K562 (cell line): Measurements from ENCODE around the gene HAGHL. TPM values are rescaled to one million over a fixed set of nuclear protein-coding genes. Genes with fewer than 3 reads are reported as not detected.

Source experiments
- HOXB6 ChIP-seq: fragments of 250-450 bp; sonication (Bioruptor Pico); IDR thresholded peaks from 2 replicates; pipeline ENCODE4 v1.5.1; 2022; ENCODE audit warnings: mild to moderate bottlenecking, borderline replicate concordance
- KDM1A ChIP-seq, 2 experiments: fragments of 450-650 bp; IDR thresholded peaks; 2 replicates each; pipeline ENCODE4 v1.6.1; 2016; ENCODE audit warnings: mild to moderate bottlenecking in 2 of 2
- NCOA6 ChIP-seq: fragments of 450-650 bp; IDR thresholded peaks from 2 replicates; pipeline ENCODE4 v1.6.1; 2017; ENCODE audit warnings: mild to moderate bottlenecking
- NR4A1 ChIP-seq, 2 experiments: fragments of 250-450 bp in 1 of 2; fragments of 450-650 bp in 1 of 2; sonication (Bioruptor Pico) in 1 of 2; IDR thresholded peaks; 2 replicates each; pipeline versions ENCODE4 v1.4.0 to v1.6.1; 2016 to 2020; ENCODE audit warnings: mild to moderate bottlenecking in 2 of 2, missing compliant biosample characterization in 1 of 2, missing genetic modification characterization in 1 of 2, moderate library complexity in 1 of 2
- POU5F1 ChIP-seq: fragments of 150-350 bp; IDR thresholded peaks from 2 replicates; pipeline ENCODE4 v1.6.1; 2014; ENCODE audit warnings: borderline replicate concordance, low read length, low read depth, mild to moderate bottlenecking; ENCODE audit not compliant: partially characterized antibody
- RAD51 ChIP-seq: fragments of 450-650 bp; IDR thresholded peaks from 2 replicates; pipeline ENCODE4 v1.7.1; 2016; ENCODE audit warnings: low read depth, mild to moderate bottlenecking, borderline replicate concordance
- RUNX1 ChIP-seq: sonication (generic); IDR thresholded peaks from 2 replicates; pipeline ENCODE4 v1.6.1; 2016; ENCODE audit warnings: antibody characterized with exemption, low read depth
- SETDB1 ChIP-seq: IDR thresholded peaks from one replicate; pipeline ENCODE4 v1.6.1; 2012; ENCODE audit warnings: low read length, control low read depth, inconsistent platforms
- ZNF263 ChIP-seq: sonication (generic); formaldehyde crosslinking; IDR thresholded peaks from 2 replicates; pipeline ENCODE4 v1.8.0; 2022; ENCODE audit warnings: mild to moderate bottlenecking, missing genetic modification reagents, borderline replicate concordance
- polyA plus RNA-seq, 8 experiments: library from polyadenylated mRNA; depleted of rRNA in 4 of 8; stranded (reverse) in 5 of 8; unstranded in 3 of 8; fragments of >200 nt; fragmentation: Nextera tagmentation in 2 of 8; fragmentation: Illumina TruSeq in 1 of 8; extraction: Ambion mirVana in 2 of 8; extraction: Trizol in 1 of 8; gene quantifications; 2 replicates each; pipeline versions ENCODE4 v1.2.1 to v1.2.3, GENCODE V29; 2011 to 2014; ENCODE audit warnings: inconsistent platforms in 1 of 8, missing spikeins in 1 of 8
- total RNA-seq, 7 experiments: library from RNA; depleted of rRNA in 6 of 7; stranded (reverse); fragments of >200 nt in 6 of 7; fragmentation: Illumina TruSeq in 2 of 7; extraction: Trizol in 2 of 7; gene quantifications; 2 replicates each; pipeline versions ENCODE4 v1.2.1 to v1.2.3, GENCODE V29; 2011 to 2021; ENCODE audit warnings: low replicate concordance in 1 of 7
- TF ChIP-seq, protein P1 (sequence below): fragments of 450-650 bp; IDR thresholded peaks from 2 replicates; pipeline ENCODE4 v1.6.1; 2016; ENCODE audit warnings: borderline replicate concordance
- TF ChIP-seq, protein P2 (sequence below): sonication (generic); formaldehyde crosslinking; IDR thresholded peaks from 2 replicates; pipeline ENCODE4 v1.8.1; 2023; ENCODE audit warnings: missing genetic modification reagents, mild to moderate bottlenecking, borderline replicate concordance
- TF ChIP-seq, protein P3 (sequence below): fragments of 250-450 bp; sonication (Bioruptor Pico); IDR thresholded peaks from 2 replicates; pipeline ENCODE4 v1.5.0; 2021; ENCODE audit warnings: mild to moderate bottlenecking, moderate library complexity
- TF ChIP-seq, protein P4 (sequence below): sonication (generic); formaldehyde crosslinking; IDR thresholded peaks from 2 replicates; pipeline ENCODE4 v1.8.1; 2023; ENCODE audit warnings: mild to moderate bottlenecking, missing genetic modification reagents

The HAGHL gene
- total and polyA plus RNA-seq, 9 of the 15 experiments (the other 6 are each of a cell fraction or from before 2014, with no cell fraction given), result 0.31 to 83.4 (median 20.7) TPM

- TF ChIP-seq, protein P1, sequence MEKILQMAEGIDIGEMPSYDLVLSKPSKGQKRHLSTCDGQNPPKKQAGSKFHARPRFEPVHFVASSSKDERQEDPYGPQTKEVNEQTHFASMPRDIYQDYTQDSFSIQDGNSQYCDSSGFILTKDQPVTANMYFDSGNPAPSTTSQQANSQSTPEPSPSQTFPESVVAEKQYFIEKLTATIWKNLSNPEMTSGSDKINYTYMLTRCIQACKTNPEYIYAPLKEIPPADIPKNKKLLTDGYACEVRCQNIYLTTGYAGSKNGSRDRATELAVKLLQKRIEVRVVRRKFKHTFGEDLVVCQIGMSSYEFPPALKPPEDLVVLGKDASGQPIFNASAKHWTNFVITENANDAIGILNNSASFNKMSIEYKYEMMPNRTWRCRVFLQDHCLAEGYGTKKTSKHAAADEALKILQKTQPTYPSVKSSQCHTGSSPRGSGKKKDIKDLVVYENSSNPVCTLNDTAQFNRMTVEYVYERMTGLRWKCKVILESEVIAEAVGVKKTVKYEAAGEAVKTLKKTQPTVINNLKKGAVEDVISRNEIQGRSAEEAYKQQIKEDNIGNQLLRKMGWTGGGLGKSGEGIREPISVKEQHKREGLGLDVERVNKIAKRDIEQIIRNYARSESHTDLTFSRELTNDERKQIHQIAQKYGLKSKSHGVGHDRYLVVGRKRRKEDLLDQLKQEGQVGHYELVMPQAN, result no peak
- TF ChIP-seq, protein P2, sequence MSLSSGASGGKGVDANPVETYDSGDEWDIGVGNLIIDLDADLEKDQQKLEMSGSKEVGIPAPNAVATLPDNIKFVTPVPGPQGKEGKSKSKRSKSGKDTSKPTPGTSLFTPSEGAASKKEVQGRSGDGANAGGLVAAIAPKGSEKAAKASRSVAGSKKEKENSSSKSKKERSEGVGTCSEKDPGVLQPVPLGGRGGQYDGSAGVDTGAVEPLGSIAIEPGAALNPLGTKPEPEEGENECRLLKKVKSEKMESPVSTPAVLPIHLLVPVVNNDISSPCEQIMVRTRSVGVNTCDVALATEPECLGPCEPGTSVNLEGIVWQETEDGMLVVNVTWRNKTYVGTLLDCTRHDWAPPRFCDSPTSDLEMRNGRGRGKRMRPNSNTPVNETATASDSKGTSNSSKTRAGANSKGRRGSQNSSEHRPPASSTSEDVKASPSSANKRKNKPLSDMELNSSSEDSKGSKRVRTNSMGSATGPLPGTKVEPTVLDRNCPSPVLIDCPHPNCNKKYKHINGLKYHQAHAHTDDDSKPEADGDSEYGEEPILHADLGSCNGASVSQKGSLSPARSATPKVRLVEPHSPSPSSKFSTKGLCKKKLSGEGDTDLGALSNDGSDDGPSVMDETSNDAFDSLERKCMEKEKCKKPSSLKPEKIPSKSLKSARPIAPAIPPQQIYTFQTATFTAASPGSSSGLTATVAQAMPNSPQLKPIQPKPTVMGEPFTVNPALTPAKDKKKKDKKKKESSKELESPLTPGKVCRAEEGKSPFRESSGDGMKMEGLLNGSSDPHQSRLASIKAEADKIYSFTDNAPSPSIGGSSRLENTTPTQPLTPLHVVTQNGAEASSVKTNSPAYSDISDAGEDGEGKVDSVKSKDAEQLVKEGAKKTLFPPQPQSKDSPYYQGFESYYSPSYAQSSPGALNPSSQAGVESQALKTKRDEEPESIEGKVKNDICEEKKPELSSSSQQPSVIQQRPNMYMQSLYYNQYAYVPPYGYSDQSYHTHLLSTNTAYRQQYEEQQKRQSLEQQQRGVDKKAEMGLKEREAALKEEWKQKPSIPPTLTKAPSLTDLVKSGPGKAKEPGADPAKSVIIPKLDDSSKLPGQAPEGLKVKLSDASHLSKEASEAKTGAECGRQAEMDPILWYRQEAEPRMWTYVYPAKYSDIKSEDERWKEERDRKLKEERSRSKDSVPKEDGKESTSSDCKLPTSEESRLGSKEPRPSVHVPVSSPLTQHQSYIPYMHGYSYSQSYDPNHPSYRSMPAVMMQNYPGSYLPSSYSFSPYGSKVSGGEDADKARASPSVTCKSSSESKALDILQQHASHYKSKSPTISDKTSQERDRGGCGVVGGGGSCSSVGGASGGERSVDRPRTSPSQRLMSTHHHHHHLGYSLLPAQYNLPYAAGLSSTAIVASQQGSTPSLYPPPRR, result no peak
- TF ChIP-seq NCOA6 (no peak), KDM1A (IDR thresholded peaks at IDR 0.05) (no peak), POU5F1 (no peak), SETDB1 (no peak), RUNX1 (no peak), HOXB6 (CRISPR knock-in tag) (no peak), RAD51 (no peak), NR4A1 (CRISPR knock-in tag; IDR thresholded peaks at IDR 0.05) (no peak), NR4A1 (tag; IDR thresholded peaks at IDR 0.05) (no peak), ZNF263 (CRISPR knock-in tag) (no peak)
- TF ChIP-seq, protein P3, sequence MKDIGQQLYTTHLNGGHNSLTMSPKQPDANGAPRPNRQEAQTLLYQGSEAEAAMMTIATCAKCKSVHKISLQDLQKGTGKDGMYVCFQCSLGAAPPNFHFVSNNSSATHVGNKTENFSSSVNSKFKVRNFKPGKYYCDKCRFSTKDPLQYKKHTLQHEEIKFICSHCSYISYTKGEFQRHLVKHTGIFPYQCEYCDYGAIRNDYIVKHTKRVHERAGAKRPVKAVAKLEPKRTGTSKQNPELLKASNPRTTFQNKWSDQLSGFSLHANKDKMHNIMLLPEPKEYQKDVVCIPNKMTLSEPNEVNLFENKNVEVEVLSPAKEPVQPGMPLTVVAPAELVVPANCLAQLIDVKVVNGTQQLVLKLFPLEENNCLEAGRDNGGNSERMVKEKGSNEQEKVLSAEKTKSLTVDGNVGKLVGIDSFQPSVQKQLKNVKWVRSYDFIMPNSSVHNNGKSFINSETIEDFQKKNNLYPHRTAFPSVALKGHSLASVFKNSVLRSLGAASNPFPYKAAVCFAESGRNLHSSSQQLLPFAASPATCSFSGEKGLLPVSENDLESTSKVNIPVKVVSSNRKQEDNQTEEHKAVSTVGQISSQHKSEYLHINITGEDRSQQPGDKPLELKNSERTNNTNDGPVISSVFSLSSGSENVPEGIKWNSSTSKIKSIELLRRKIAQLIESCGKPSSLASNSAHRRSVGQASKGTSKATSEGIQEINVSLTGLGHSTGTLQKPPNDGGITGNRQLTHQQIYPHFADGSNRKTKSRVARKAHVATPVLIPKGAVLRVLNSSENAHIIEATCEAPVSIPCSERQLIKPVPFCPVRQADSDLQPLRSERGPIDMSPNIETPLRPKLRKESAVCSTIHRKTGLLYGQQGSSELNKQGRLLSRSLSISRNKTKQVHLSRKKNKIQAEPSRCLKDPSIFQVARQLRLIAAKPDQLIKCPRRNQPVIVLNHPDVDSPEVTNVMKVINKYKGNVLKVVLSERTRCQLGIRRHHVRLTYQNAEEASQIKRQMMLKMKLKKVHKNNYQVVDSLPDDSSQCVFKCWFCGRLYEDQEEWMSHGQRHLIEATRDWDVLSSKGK (CRISPR knock-in tag), result no peak
- TF ChIP-seq, protein P4, sequence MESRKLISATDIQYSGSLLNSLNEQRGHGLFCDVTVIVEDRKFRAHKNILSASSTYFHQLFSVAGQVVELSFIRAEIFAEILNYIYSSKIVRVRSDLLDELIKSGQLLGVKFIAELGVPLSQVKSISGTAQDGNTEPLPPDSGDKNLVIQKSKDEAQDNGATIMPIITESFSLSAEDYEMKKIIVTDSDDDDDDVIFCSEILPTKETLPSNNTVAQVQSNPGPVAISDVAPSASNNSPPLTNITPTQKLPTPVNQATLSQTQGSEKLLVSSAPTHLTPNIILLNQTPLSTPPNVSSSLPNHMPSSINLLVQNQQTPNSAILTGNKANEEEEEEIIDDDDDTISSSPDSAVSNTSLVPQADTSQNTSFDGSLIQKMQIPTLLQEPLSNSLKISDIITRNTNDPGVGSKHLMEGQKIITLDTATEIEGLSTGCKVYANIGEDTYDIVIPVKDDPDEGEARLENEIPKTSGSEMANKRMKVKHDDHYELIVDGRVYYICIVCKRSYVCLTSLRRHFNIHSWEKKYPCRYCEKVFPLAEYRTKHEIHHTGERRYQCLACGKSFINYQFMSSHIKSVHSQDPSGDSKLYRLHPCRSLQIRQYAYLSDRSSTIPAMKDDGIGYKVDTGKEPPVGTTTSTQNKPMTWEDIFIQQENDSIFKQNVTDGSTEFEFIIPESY (CRISPR knock-in tag), result peak; percentile 66; the same call in 1 of the 2 replicates
These were observed 26.0 kb upstream of the HAGHL start (continued) for GRCh38 chr16:700684-701584.
